HCT116 (cell line): Measurements from ENCODE around the gene WNK2. TPM values are rescaled to one million over a fixed set of nuclear protein-coding genes. Genes with fewer than 3 reads are reported as not detected.

ENCODE experiments used
- ATAC-seq: fragments of 200-7000 bp; cut with Tn5 transposase; 2 replicates; pipeline ENCODE4 v1.9.1; 2020; ENCODE audit warnings: mild to moderate bottlenecking, moderate library complexity
- BruUV-seq: library from RNA; stranded (reverse); fragments of 400-500 nt; replicated peaks from 2 replicates; lab custom pipeline; 2021; lab: Mats Ljungman, UMichigan
- CTCF ChIA-PET: fragments of 300-600 bp; sonication (Branson Sonifier 250); formaldehyde crosslinking; loops from one replicate; lab custom pipeline; 2021; ENCODE audit warnings: antibody characterized with exemption; lab: Charles Lee
- POLR2A ChIA-PET: fragments of 300-600, 350-600 bp; sonication (Branson Sonifier 250); formaldehyde crosslinking; loops from one replicate; lab custom pipeline; 2021; ENCODE audit warnings: antibody characterized with exemption; lab: Charles Lee
- RAD21 ChIA-PET, 2 experiments: fragments of 300-600 bp; sonication (Branson Sonifier 250); formaldehyde crosslinking; loops; one replicate each; lab custom pipeline; 2023; ENCODE audit warnings: low total read pairs in 2 of 2; ENCODE audit not compliant: uncharacterized antibody in 2 of 2, unreplicated experiment in 2 of 2, low non-redundant PET in 1 of 2; lab: Charles Lee
- DNase-seq: peaks from one replicate; pipeline ENCODE4 v3.0.0-alpha.2; 2010; ENCODE audit warnings: low read depth, low spot score
- H2AFZ ChIP-seq: fragments of 200-600 bp; shearing (Covaris generic), sonication (generic); 2 replicates; pipeline ENCODE4 v1.6.1; 2017; ENCODE audit warnings: low read depth, mixed run types, mixed read lengths, antibody characterized with exemption, low read length; ENCODE audit not compliant: poor library complexity, severe bottlenecking
- H3K27ac ChIP-seq: 2 replicates; pipeline ENCODE4 v1.5.1; 2012; ENCODE audit warnings: low read depth, low read length
- H3K27me3 ChIP-seq: fragments of 200-600 bp; sonication (generic); 2 replicates; pipeline ENCODE4 v1.6.1; 2016; ENCODE audit warnings: mixed run types, low read length, mixed read lengths; ENCODE audit not compliant: insufficient read depth
- H3K36me3 ChIP-seq, 2 experiments: fragments of 200-500 bp in 1 of 2; fragments of 200-600 bp in 1 of 2; sonication (Bioruptor generic) in 1 of 2; sonication (generic) in 1 of 2; 2 replicates each; pipeline versions ENCODE4 v1.5.1 to v1.6.1; 2014 to 2016; ENCODE audit warnings: low read length in 2 of 2, inconsistent platforms in 1 of 2, mixed read lengths in 1 of 2, mixed run types in 1 of 2; ENCODE audit not compliant: insufficient read depth in 2 of 2, control insufficient read depth in 1 of 2
- H3K4me1 ChIP-seq, 2 experiments: fragments of 200-600 bp in 1 of 2; sonication (generic) in 1 of 2; 2 replicates each; pipeline versions ENCODE4 v1.5.1 to v1.6.1; 2012 to 2017; ENCODE audit warnings: low read length in 2 of 2, inconsistent platforms in 1 of 2, mild to moderate bottlenecking in 1 of 2, mixed read lengths in 1 of 2, mixed run types in 1 of 2, moderate library complexity in 1 of 2; ENCODE audit not compliant: insufficient read depth in 2 of 2, control insufficient read depth in 1 of 2
- H3K4me2 ChIP-seq: fragments of 200-600 bp; sonication (generic); 2 replicates; pipeline ENCODE4 v1.6.1; 2017; ENCODE audit warnings: mixed run types, low read length, mixed read lengths
- H3K4me3 ChIP-seq, 2 experiments: fragments of 200-600 bp in 1 of 2; sonication (generic) in 1 of 2; replicated peaks in 1 of 2; 2 replicates each; pipeline ENCODE4 v1.5.1; 2011 to 2016; ENCODE audit warnings: low read length in 2 of 2, control low read depth in 1 of 2, low read depth in 1 of 2, mild to moderate bottlenecking in 1 of 2, mixed read lengths in 1 of 2, mixed run types in 1 of 2
- H3K79me2 ChIP-seq: fragments of 200-600 bp; sonication (generic); 2 replicates; pipeline ENCODE4 v1.6.1; 2017; ENCODE audit warnings: mild to moderate bottlenecking, mixed run types, low read length, moderate library complexity, mixed read lengths; ENCODE audit not compliant: insufficient read depth
- H3K9ac ChIP-seq: fragments of 200-600 bp; sonication (generic); 2 replicates; pipeline ENCODE4 v1.6.1; 2016; ENCODE audit warnings: low read length, mixed read lengths
- H3K9me2 ChIP-seq: fragments of 200-600 bp; sonication (generic), shearing (Covaris generic); 2 replicates; pipeline ENCODE4 v1.6.1; 2017; ENCODE audit warnings: mixed run types, mild to moderate bottlenecking, moderate library complexity; ENCODE audit not compliant: insufficient read depth
- H3K9me3 ChIP-seq, 2 experiments: fragments of 200-500 bp in 1 of 2; fragments of 200-600 bp in 1 of 2; sonication (Bioruptor generic) in 1 of 2; sonication (generic) in 1 of 2; 2 replicates each; pipeline ENCODE4 v1.6.1; 2014 to 2017; ENCODE audit warnings: low read length in 2 of 2, mixed read lengths in 2 of 2, inconsistent platforms in 1 of 2, low read depth in 1 of 2, mild to moderate bottlenecking in 1 of 2, mixed run types in 1 of 2, moderate library complexity in 1 of 2; ENCODE audit not compliant: control insufficient read depth in 1 of 2, insufficient read depth in 1 of 2
- H4K20me1 ChIP-seq: fragments of 200-600 bp; sonication (generic), shearing (Covaris generic); 2 replicates; pipeline ENCODE4 v1.6.1; 2017; ENCODE audit warnings: mixed run types, mild to moderate bottlenecking, moderate library complexity; ENCODE audit not compliant: insufficient read depth
- CBX3 ChIP-seq: IDR thresholded peaks from 2 replicates; pipeline ENCODE4 v1.6.1; 2012; ENCODE audit warnings: low read depth
- EGR1 ChIP-seq: IDR thresholded peaks from 2 replicates; pipeline ENCODE4 v1.6.1; 2012; ENCODE audit warnings: low read depth
- ELF1 ChIP-seq: IDR thresholded peaks from 2 replicates; pipeline ENCODE4 v1.6.1; 2012; ENCODE audit warnings: low read depth, borderline replicate concordance
- EZH2phosphoT487 ChIP-seq: fragments of 200-600 bp; IDR thresholded peaks from 2 replicates; pipeline ENCODE4 v1.6.1; 2018; ENCODE audit warnings: antibody characterized with exemption, borderline replicate concordance
- POLR2AphosphoS5 ChIP-seq: IDR thresholded peaks from 2 replicates; pipeline ENCODE4 v1.6.1; 2011; ENCODE audit warnings: mild to moderate bottlenecking, low read depth, low read length, moderate library complexity
- RAD21 ChIP-seq: IDR thresholded peaks from 2 replicates; pipeline ENCODE4 v1.6.1; 2012; ENCODE audit warnings: low read depth, mild to moderate bottlenecking
- SIN3A ChIP-seq: IDR thresholded peaks from 2 replicates; pipeline ENCODE4 v1.6.1; 2012; ENCODE audit warnings: low read depth
- SP1 ChIP-seq: IDR thresholded peaks from 2 replicates; pipeline ENCODE4 v1.6.1; 2012; ENCODE audit warnings: low read depth
- SRF ChIP-seq: IDR thresholded peaks from 2 replicates; pipeline ENCODE4 v1.6.1; 2012; ENCODE audit warnings: low read depth
- YY1 ChIP-seq: IDR thresholded peaks from 2 replicates; pipeline ENCODE4 v1.6.1; 2011; ENCODE audit warnings: low read length, low read depth, moderate library complexity, mild to moderate bottlenecking; ENCODE audit not compliant: insufficient replicate concordance; ENCODE audit errors: extremely low read depth
- ZFX ChIP-seq: fragments of 450-650 bp; IDR thresholded peaks from 2 replicates; pipeline ENCODE4 v1.6.1; 2017
- intact Hi-C: fragments of 100-400 bp; cut with micrococcal nuclease; formaldehyde crosslinking; loops from 2 replicates; pipeline ENCODE4 v1.10.0; 2022
- total RNA-seq: library from RNA; stranded (reverse); gene quantifications from one replicate; pipeline ENCODE4 v1.2.1, GENCODE V29; 2021; ENCODE audit not compliant: unreplicated experiment
- TF ChIP-seq, protein P1 (sequence below), 3 experiments: fragments of 200-600 bp in 1 of 3; sonication (generic) in 1 of 3; IDR thresholded peaks in 2 of 3; conservative IDR thresholded peaks in 1 of 3; 2 replicates each; pipeline ENCODE4 v1.5.1; 2012 to 2017; ENCODE audit warnings: low read depth in 2 of 3, low read length in 2 of 3, antibody characterized with exemption in 1 of 3, borderline replicate concordance in 1 of 3, control low read depth in 1 of 3, mild to moderate bottlenecking in 1 of 3, mixed read lengths in 1 of 3, mixed run types in 1 of 3, moderate library complexity in 1 of 3; ENCODE audit not compliant: insufficient read depth in 1 of 3
- TF ChIP-seq, protein P2 (sequence below): IDR thresholded peaks from 2 replicates; pipeline ENCODE4 v1.6.1; 2012
- TF ChIP-seq, protein P3 (sequence below): IDR thresholded peaks from 2 replicates; pipeline ENCODE4 v1.6.1; 2012; ENCODE audit warnings: low read depth
- TF ChIP-seq, protein P4 (sequence below): IDR thresholded peaks from 2 replicates; pipeline ENCODE4 v1.6.1; 2011; ENCODE audit warnings: mild to moderate bottlenecking, low read length, moderate library complexity; ENCODE audit not compliant: insufficient replicate concordance; ENCODE audit errors: extremely low read depth
- TF ChIP-seq, protein P5 (sequence below): IDR thresholded peaks from 2 replicates; pipeline ENCODE4 v1.6.1; 2012

Gene WNK2
- total RNA-seq, 1 experiment from 2014 or later = 24.4 TPM

DNA sequence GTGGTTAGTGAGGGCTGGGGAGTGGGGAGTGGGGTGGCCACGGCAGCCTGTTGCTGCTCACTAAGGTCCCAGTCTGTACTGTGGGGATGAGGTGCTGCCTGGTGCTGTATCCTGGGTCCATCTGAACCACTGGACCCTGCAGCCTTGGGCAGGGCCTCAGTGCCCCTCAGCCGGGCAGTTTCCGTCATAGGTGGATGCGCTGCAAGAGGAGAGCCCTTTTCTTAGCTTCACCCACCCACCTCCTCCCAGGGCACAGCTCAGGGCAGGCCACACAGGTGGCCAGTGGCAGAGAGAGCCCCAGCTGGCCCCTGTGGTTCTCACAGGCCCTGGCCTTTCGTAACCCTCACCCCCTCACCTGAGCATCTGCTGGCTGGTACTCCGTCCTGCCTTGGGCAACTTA lies 46.2 kb downstream of the WNK2 start:
- Histone ChIP-seq H3K9ac (no peak overlapping the region), H3K27ac (no peak overlapping the region), H3K4me2 (no peak overlapping the region), H3K9me2 (no peaks in the 10 kb centered on the region), H2AFZ (no peak overlapping the region), H3K27me3 (no peaks in the 10 kb centered on the region), H3K9me3 (no peaks in the 10 kb centered on the region), H3K36me3 (no peaks in the 10 kb centered on the region), H4K20me1 (no peaks in the 10 kb centered on the region), H3K79me2 (peaks cover 16% of the 10 kb centered on the region), H3K4me3 (no peak overlapping the region), H3K4me1 (peaks cover 11 to 31% of the 10 kb centered on the region in 2 experiments)
- ChIA-PET RAD21 (no interaction called here), CTCF (no interaction called here), POLR2A (no interaction called here)
- intact Hi-C loops = no loop called here
- DNase-seq = no peak
- no peak for ATAC-seq
- TF ChIP-seq YY1 (no peak), SIN3A (no peak), RAD21 (no peak), ELF1 (no peak), EZH2phosphoT487 (no peak), EGR1 (no peak), POLR2AphosphoS5 (no peak), ZFX (no peak), CBX3 (no peak), SP1 (no peak), SRF (no peak)
- TF ChIP-seq, protein P1, sequence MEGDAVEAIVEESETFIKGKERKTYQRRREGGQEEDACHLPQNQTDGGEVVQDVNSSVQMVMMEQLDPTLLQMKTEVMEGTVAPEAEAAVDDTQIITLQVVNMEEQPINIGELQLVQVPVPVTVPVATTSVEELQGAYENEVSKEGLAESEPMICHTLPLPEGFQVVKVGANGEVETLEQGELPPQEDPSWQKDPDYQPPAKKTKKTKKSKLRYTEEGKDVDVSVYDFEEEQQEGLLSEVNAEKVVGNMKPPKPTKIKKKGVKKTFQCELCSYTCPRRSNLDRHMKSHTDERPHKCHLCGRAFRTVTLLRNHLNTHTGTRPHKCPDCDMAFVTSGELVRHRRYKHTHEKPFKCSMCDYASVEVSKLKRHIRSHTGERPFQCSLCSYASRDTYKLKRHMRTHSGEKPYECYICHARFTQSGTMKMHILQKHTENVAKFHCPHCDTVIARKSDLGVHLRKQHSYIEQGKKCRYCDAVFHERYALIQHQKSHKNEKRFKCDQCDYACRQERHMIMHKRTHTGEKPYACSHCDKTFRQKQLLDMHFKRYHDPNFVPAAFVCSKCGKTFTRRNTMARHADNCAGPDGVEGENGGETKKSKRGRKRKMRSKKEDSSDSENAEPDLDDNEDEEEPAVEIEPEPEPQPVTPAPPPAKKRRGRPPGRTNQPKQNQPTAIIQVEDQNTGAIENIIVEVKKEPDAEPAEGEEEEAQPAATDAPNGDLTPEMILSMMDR (IDR thresholded peaks at IDR 0.05 in 2 of 3, conservative IDR thresholded peaks at IDR 0.05 in 1 of 3; ENCODE audit: borderline replicate concordance in 1 of 3, insufficient read depth in 1 of 3, low read depth in 2 of 3, low read length in 2 of 3) = no peak
- TF ChIP-seq, protein P2, sequence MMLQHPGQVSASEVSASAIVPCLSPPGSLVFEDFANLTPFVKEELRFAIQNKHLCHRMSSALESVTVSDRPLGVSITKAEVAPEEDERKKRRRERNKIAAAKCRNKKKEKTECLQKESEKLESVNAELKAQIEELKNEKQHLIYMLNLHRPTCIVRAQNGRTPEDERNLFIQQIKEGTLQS = no peak
- TF ChIP-seq, protein P3, sequence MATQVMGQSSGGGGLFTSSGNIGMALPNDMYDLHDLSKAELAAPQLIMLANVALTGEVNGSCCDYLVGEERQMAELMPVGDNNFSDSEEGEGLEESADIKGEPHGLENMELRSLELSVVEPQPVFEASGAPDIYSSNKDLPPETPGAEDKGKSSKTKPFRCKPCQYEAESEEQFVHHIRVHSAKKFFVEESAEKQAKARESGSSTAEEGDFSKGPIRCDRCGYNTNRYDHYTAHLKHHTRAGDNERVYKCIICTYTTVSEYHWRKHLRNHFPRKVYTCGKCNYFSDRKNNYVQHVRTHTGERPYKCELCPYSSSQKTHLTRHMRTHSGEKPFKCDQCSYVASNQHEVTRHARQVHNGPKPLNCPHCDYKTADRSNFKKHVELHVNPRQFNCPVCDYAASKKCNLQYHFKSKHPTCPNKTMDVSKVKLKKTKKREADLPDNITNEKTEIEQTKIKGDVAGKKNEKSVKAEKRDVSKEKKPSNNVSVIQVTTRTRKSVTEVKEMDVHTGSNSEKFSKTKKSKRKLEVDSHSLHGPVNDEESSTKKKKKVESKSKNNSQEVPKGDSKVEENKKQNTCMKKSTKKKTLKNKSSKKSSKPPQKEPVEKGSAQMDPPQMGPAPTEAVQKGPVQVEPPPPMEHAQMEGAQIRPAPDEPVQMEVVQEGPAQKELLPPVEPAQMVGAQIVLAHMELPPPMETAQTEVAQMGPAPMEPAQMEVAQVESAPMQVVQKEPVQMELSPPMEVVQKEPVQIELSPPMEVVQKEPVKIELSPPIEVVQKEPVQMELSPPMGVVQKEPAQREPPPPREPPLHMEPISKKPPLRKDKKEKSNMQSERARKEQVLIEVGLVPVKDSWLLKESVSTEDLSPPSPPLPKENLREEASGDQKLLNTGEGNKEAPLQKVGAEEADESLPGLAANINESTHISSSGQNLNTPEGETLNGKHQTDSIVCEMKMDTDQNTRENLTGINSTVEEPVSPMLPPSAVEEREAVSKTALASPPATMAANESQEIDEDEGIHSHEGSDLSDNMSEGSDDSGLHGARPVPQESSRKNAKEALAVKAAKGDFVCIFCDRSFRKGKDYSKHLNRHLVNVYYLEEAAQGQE = no peak
- TF ChIP-seq, protein P4, sequence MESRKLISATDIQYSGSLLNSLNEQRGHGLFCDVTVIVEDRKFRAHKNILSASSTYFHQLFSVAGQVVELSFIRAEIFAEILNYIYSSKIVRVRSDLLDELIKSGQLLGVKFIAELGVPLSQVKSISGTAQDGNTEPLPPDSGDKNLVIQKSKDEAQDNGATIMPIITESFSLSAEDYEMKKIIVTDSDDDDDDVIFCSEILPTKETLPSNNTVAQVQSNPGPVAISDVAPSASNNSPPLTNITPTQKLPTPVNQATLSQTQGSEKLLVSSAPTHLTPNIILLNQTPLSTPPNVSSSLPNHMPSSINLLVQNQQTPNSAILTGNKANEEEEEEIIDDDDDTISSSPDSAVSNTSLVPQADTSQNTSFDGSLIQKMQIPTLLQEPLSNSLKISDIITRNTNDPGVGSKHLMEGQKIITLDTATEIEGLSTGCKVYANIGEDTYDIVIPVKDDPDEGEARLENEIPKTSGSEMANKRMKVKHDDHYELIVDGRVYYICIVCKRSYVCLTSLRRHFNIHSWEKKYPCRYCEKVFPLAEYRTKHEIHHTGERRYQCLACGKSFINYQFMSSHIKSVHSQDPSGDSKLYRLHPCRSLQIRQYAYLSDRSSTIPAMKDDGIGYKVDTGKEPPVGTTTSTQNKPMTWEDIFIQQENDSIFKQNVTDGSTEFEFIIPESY = no peak
- TF ChIP-seq, protein P5, sequence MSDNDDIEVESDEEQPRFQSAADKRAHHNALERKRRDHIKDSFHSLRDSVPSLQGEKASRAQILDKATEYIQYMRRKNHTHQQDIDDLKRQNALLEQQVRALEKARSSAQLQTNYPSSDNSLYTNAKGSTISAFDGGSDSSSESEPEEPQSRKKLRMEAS = no peak
- BruUV-seq = no TSS peak
